Measurements from ENCODE around the gene MFAP4. TPM values are rescaled to one million over a fixed set of nuclear protein-coding genes. Genes with fewer than 3 reads are reported as not detected.

The MFAP4 gene, protein sequence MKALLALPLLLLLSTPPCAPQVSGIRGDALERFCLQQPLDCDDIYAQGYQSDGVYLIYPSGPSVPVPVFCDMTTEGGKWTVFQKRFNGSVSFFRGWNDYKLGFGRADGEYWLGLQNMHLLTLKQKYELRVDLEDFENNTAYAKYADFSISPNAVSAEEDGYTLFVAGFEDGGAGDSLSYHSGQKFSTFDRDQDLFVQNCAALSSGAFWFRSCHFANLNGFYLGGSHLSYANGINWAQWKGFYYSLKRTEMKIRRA
- total RNA-seq: under 0.01 TPM in 1 of 2 replicates, not detected in the other

DNA sequence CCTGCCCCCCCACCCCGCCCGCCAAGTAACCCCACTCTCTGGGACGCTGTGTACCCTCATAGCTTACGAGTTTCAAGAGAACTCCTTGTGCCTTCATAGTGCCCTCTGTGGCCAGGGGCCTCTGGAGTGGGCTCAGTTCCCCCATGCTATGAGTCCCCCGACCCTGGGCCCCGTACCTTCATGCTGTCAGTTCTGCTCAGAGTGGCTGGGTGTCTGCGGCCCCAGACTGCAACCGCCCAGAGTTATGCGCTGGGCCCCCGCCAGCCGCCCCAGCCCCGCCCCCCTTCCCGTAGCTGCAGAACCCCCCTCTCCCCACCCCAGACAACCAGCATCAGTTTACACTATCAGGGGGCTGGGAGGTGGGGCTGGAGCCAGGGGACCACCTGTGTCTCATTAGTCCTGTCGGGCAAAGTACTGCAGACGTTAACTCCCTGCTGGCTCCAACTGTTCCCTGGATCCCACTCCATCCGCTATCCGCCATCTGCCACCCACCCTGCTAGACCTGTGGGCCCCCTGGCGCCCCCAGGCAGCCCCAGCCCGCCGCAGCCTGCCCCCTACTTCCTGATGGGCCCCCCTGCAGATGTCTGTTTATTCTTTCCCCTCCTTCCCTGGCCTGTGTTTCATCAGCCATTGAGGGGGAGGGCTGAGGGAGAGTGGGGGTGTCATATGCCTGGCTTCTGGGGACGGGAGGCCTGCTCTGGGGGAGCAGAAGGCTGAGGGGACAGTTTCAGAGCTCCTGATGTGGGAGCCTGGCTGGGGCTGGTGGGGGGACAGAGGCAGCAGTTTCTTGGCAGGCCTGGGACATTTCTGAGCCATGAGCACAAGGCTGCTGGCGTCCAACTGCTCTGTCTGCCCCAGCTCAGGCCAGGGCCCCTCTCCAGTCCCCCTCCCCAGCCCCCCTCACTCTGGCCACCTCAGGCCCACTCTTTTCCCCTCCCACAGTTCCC lies at the start of gene MFAP4:
Gene MFAP4, minus strand, starts transcription at position 217 of the 947 bp plus-strand sequence. Its CDS starts 35 bp downstream, at position 182.
- DNase-seq (ENCODE audit: low read depth in 2 of 2): no peak

DNA sequence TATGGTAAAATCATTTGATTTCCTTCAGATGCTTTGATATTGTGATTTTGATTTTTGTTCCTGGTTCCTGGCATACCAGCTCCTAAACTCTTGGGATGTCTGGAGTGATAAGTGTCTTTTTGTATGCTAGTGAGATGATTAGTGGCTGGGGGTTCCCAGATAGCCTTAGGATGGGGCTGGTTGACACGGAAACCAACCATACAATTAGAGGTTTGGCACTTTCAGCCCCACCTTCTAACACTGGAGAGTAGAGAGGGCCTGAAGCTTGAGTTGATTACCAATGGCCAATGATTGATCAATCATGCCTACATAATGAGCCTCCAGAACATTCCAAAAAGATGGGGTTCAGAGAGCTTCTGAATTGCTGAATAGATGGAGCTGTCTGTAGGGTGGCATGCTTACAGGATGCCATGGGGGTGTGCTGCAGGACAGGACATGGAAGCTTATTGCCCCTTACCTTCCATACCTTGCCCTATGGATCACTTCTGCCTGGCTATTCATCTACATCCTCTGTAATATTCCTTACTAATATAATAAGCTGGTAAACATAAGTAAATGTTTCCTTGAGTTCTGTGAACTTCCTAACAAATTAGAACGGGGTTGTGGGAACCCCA lies 46.8 kb upstream of the MFAP4 start:
- DNase-seq (ENCODE audit: low read depth in 2 of 2): no peak

DNA sequence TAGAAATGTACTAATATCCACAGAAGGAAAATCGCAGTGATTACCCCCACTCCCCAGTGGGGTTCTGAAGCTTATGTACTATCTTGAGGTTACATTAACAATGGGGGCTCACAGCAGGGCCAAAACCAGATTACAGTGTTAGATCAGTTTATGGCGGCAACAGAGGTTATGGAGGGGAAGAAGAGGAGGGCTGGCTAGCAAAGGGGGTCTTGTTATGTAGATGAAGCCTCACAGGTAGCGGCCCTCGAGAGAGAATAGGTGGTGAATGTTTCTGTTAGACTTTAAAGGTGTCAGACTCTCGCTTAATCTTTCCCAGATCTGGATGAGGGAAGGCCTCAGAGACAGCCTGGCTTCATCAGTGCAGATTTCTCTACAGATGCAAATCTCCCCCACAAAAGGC lies 46.3 kb upstream of the MFAP4 start:
- no peak for DNase-seq (ENCODE audit: low read depth in 2 of 2)

DNA sequence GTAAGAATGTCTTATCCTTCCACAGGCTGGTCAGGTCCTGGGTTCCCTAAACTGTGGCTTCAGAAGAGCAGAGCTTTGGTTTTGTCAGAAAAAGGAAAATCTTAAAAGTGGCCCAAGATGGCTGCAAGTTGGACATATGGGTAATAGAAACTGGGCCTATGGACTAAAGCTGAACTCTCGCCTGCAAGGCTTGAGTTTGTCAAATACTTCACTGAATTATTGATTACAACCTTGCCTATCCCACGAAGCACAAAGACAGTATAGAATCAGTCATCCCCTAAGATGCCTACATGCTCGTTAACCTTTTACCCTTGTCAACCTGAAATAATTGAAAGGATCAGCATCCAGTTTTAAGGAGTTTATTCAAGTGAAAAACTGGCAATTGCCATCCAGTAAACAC lies 44.7 kb upstream of the MFAP4 start:
- DNase-seq (ENCODE audit: low read depth in 2 of 2): no peak

DNA sequence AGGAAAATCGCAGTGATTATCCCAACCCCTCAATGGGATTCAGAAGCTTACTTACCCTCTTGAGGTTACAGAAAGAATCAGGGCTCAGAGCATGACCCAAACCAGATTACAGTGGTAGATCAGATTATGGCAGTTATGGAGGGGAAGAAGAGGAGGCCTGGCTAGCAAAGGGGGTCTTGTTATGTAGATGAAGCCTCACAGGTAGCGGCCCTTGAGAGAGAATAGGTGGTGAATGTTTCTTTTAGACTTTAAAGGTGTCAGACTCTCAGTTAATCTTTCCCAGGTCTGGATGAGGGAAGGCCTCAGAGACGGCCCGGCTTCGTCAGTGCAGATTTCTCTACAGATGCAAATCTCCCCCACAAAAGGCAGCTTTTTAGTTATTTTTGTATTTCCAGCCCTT lies 39.6 kb upstream of the MFAP4 start:
- no peak for DNase-seq (ENCODE audit: low read depth in 2 of 2)

DNA sequence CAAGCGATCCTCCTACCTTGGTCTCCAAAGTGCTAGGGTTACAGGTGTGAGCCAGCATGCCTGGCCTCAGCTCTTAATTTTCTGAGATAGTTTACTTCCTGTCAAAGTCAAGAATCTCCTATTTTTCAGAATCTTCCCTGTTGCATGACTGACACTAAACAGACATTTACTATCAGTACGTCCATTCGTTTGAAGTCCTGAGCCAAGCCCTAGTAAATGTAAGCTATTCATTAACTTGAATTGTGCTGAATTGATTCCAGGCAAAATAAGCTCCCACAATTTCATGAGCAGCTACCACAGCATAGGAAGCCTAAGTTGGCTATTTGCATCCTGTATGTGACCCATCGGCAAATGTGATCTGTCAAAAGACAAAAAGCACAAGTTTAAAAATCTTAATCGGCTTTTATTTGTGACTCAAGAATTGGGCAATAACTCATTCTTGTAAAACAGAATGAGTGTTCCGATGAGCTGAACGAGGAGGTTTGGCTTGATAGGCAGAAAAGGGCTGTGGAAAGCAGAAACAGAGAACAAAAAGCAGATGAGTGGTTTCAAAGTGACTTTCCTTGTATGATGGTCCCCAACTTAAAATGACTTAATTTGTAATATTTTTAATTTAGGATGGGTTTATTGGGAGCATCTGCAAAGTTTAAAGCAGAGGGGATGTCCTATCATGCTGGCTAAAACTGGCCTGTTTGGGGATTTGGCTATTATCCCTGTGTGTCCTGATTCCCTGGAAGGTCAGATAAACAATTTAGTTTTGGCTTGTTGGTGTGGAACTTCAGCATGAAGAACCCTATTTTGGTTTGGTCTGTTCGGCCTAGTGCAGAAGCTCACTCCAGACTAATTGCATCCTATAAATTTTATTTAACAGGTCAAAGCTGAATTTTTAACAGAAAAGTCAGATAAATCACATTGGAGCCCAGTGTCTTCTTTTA lies 38.2 kb upstream of the MFAP4 start:
- DNase-seq (ENCODE audit: low read depth in 2 of 2): no peak

DNA sequence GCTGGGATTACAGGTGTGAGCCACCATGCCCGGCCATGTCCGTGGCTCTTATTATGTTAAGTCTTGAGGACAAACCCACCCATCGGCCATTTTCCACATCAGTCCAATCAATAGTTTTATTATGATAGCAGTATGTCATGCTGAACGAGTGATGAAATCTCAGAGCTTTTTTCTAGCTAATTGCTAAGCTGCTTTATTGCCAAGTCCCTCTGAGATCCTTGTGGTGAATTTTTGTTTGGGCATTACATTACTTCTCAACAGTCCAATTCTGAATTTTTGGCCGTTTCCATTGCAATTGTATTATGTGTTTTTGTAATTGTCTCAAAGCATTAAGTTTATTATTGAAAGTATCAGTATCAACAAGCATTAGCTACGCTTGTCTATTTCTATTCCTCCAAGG lies 34.9 kb upstream of the MFAP4 start:
- DNase-seq (ENCODE audit: low read depth in 2 of 2): no peak

DNA sequence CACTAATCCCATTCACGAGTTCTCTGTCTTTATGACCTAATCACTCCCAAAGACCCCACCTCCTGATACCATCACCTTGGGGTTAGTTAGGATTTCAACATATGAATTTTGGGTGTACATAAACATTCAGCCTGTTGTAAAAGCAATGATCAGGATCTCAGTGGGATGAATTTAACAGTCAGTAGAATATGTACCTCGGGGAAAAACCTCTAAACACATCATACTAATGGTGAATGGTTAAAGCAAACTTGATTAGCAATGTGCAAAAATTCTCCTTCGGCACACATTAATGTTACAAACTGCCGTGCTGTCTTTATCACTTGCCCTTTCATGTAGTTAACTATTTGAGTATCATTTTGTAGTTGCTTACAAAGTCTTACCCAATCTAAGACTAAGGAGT lies 34.2 kb upstream of the MFAP4 start:
- no peak for DNase-seq (ENCODE audit: low read depth in 2 of 2)

DNA sequence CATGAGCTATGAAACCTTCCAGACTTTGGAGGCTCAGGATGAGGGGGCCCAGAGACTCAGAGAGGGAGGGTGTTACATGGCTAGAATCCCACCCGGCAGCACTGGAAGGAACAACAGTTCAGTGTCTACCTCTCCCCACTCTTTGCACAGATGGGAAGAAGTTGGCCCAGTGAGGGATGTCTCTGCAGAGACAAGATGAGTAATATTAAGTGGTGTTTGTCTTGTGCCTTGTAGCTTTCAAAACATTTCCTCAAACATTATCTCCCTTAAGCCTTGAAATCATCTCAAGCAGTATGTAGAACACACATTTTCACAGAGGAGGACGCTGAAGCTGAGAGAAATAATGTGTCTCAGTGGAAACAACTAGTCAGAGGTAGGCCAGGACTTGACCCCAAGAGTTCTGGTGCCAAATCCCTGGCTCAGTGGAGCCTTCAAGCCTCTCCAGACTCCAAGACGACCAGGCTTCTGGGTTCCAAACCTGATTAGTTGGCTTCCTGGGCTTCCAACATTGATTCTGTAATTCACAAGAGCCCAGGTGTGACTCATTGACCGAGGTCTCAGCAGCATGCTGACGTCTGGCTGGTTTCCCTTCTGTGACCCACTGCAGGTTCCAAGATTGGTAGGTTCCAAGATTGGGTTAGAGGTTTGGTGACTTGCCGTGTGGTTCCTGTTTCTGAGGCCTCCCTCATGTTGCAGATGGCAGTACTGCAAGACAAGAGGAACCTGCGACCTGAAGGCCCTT lies 31.4 kb upstream of the MFAP4 start:
- peak in 1 of 2 donors; percentile 71 for DNase-seq (ENCODE audit: low read depth in 2 of 2)

DNA sequence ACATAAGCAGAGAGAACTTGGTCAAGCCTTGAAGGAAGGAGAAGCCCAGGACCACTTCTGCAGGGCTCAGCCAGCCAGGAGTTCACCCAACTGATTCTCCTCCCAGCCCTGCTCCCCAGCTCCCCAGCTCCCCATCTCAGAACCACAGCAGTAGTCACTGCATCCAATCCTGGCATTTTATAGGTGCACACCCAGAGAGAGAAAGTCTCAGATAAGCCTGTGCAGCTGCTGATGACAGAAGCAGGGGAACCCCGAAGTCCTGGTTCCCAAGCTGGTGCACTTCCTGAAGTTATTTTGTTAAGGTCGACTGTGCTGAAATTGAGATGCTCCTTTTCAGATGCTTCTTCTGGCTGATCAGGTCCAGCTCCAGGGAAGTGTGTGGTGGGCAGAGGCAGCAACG lies 30.6 kb upstream of the MFAP4 start:
- DNase-seq (ENCODE audit: low read depth in 2 of 2): no peak

DNA sequence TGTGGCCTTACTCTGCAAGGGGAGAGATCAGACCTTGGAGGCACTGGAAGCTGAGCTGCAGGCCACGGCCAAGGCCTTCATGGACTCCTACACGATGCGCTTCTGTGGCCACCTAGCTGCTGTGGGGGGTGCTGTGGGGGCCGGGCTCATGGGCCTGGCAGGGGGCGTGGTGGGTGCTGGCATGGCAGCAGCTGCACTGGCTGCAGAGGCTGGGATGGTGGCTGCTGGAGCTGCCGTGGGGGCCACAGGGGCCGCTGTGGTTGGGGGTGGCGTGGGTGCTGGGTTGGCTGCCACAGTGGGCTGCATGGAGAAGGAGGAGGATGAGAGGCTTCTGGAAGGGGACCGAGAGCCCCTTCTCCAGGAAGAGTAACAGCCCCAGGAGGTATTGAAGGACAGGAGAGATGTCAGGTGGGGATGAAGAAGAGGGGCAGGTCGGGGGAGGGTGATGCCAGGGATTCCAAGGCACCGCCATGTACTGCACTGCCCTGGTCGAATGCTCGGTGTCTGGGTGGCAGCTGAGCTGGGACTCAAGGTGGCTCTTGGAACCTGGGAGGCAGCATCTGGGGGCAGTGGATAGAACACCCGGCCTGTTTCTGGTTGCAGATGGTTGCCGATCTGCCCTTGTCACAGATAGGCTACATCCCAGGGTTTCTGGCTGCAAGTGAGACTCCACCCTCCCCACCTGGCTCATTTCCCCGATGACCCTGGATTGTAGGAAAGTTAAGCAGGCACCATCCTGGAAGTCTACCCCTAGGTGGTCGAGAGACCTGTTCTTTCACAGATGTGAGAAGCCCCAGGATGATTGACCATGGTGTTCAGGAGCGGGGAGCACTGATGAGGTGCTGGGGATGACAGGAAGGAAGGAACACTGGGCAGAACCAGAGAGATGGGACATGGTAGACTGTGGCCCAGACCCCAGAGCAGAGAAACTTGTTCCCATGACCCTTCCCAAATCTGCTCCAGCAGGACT lies 29.1 kb upstream of the MFAP4 start:
- DNase-seq (ENCODE audit: low read depth in 2 of 2): no peak

DNA sequence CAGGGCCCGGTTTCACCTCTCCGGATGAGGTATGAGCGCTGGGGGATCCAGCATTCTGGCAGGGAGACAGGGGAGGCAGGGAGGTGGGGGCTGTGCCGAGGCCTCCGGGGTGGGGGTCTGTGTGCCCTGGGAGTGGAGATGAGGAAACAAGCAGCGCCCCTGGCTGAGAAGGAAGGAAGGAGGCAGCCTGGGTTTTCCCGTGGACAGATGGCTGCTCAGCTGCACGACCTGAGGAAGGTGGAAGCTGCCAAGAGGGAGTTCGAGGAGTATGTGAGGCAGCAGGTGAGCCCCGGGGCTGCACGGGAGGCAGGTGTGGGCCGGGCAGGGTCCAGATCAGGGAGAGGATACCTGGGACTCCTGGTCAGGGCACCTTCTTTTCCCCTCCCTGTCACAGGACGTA lies 28.3 kb upstream of the MFAP4 start:
- DNase-seq (ENCODE audit: low read depth in 2 of 2): no peak

DNA sequence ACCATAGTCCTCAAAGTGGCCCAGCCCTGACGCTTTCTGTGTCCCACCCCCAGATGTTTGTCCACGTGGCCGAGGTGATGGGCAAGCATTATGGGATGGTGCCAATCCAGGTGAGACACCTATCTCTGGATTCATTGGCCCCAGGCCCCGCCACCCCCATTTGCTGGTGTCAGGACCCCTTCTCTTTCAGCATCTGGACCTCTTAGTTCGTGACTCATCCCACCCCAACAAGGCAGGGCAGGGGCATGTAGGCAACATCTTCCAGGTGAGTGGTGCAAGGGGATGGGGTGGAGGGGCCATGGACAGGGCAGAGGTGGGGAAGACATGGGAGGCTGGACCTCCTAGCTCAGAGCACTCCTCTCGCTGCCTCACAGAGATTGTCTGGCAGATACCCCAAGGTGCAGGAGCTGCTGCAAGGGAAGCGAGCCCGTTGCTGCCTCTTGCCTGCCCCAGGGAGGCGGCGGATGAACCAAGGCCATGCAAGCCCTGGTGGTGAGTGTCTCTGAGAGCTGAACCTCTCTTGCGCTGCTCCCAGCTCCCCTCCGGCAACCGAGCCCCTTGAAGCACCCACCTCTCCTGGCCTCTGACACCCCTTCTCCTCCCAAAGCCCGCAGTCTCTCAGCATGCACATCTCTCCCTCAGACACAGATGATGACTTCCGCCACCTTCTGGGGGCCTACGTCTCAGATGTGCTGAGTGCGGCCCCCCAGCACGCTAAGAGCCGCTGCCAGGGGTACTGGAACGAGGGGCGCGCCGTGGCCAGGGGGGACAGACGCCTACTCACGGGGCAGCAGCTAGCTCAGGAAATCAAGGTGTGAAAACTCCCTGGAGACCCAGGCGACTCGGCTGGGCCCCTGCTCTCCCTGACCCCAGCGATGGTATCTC lies 27.6 kb upstream of the MFAP4 start:
- no peak for DNase-seq (ENCODE audit: low read depth in 2 of 2)

DNA sequence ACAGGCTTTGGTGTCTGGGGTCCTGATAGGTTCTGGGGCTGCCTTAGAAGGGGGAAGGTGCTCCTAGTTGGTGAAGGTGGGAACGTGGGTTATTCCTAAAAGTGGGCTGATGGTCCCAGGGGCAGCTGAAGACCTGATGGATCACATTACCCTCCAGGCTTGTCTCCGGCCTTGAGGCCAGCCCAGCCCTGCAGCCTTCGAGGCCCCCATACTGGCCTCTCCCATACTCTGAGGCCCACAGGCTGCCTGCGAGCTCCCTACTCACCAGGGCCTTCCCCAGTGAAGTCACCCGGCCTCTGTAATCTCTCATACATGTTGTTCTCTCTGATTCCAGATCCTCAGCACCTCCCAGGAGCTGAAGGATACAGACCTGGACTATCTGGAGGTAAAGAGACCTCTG lies 26.8 kb upstream of the MFAP4 start:
- no peak for DNase-seq (ENCODE audit: low read depth in 2 of 2)

DNA sequence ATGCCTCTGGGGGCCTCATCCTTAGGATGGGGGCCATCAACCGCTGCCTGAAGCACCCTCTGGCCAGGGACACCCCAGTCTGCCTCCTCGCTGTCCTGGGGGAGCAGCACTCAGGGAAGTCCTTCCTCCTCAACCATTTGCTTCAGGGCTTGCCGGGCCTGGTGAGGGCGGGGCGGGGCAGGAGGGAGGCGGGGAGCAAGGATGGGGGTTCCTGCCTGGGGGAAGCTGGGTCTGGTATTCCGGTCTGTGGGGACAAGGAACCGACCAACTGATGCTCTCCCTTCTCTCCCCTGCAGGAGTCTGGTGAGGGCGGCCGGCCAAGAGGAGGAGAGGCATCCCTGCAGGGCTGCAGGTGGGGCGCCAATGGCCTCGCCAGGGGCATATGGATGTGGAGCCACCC lies 26.0 kb upstream of the MFAP4 start:
- no peak for DNase-seq (ENCODE audit: low read depth in 2 of 2)

DNA sequence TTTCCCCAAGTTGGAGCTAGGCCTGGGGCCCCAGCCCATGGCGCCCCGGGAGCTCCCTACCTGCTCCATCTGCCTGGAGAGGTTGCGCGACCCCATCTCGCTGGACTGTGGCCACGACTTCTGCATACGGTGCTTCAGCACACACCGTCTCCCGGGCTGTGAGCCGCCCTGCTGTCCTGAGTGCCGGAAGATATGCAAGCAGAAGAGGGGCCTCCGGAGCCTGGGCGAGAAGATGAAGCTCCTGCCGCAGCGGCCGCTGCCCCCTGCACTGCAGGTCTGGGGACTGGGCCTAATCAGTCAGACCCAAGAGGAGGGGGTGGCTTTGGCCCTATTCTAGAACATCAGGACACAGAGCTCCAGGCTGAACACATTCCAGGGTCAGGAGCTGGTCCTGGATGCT lies 25.5 kb upstream of the MFAP4 start:
- no peak for DNase-seq (ENCODE audit: low read depth in 2 of 2)

DNA sequence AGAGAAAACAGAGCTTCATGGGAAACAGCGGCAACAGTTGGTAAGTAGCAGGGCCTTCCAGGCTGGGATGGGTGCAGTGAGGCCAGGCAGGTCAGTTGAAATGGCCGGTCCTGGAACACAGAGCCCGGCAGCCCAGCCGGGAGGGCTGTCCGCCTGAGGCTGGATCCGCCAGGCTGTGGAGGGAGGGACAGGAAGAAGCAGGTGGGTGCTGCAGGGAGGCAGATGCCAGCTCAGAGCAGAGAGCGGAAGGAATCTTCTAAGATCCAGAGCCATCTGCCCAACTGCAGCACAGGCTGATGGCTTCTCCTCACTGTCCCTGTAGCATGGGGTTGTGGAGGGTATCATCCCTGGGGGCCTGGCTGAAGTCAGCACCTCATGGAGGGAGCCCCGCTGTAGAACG lies 24.6 kb upstream of the MFAP4 start:
- no peak for DNase-seq (ENCODE audit: low read depth in 2 of 2)

DNA sequence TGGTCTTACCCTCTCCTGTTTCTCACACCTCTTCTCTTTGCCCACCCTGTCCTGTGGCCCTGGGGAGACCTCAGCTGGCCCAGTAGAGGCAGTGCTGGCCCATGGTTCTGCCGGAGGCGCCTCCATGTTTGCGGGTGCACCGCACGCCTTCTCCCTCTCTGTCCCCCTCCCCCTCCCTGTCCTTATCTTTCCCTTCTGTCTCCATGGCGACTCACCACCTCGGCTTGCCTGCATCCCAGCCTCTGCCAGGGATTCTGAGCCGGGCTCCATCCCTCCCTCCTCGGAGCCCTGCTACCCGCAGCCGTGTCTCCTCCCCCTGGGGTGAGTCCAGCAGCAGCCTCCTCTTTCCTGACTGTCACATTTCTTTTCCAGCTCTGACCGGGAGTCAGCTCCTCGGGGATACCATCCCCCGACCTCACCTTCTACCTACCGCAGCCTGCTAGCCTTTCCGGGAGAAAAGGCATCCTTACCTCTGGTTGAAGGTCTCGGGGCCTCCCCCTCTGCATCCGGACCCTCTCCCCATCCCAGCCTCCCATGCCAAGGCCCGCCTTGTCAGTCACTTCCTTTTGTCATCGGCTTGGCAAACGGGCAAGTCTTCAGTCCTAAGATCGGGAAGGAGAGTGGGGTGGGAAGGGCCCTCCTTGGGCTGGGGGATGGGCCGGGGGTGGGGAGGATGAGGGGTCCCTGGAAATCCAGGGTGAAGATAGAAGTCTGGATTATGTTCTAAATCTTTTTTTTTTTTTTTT lies 24.1 kb upstream of the MFAP4 start, which contains the start of gene RNF112:
Gene RNF112, plus strand, starts transcription at position 358 of the 746 bp plus-strand sequence. Its CDS starts 177 bp downstream, at position 535.
- DNase-seq (ENCODE audit: low read depth in 2 of 2): peak in 1 of 2 donors; percentile 27
